Measurements from ENCODE around the gene ADRA1B. TPM values are rescaled to one million over a fixed set of nuclear protein-coding genes. Genes with fewer than 3 reads are reported as not detected.
A peak's percentile ranks its signal among the peaks of the same experiment; 100 is the strongest.

ADRA1B gene
- total RNA-seq, 1 experiment from 2014 or later, result 0.29 TPM

- peak within 1 kb of the TSS; percentile 86 for H3K4me3 ChIP-seq (ENCODE audit: low read length)
- no peaks in the 10 kb centered on the region for H3K9me2 ChIP-seq (replicated peaks; ENCODE audit: low read length)
- H3K79me2 ChIP-seq (ENCODE audit: low read length), result peaks cover 44% of the 10 kb centered on the region
- peak; percentile 99 for DNase-seq
- ATAC-seq, result peak; percentile 94
- intact Hi-C loops (cut with micrococcal nuclease), result loop anchor here (1.0 kb wide), 1 partner anchor 110 kb away; the partner anchor contains the start of gene PWWP2A
- ChIA-PET CTCF (interaction anchor here (2.2 kb wide), 1 partner anchor 13 kb away, joined by 5 read pairs; no protein-coding TSS in a partner anchor), POLR2A (ENCODE audit: unreplicated experiment) (interaction anchor here (1.1 kb wide), 1 partner anchor 8 kb away, joined by 3 read pairs; no protein-coding TSS in a partner anchor)
- peaks cover 16% of the 10 kb centered on the region for H4K20me1 ChIP-seq (ENCODE audit: low read length)
- peak within 1 kb of the TSS; percentile 44 for H3K27ac ChIP-seq (ENCODE audit: low read length)
- TF ChIP-seq CTCF (conservative IDR thresholded peaks at IDR 0.05; ENCODE audit: low read depth, low read length) (no peak), EZH2phosphoT487 (IDR thresholded peaks at IDR 0.05; ENCODE audit: borderline replicate concordance, low read length) (no peak), EZH2 (IDR thresholded peaks at IDR 0.05; ENCODE audit: low read length, unreplicated experiment) (no peak)
- peak within 1 kb of the TSS; percentile 92 for H2AFZ ChIP-seq (ENCODE audit: low read length)
- H3K4me2 ChIP-seq (ENCODE audit: low read length), result peak within 1 kb of the TSS; percentile 94
- H3F3A ChIP-seq (ENCODE audit: low read length, unreplicated experiment), result no peaks in the 10 kb centered on the region
- TSS peak; percentile 79 for BruUV-seq (replicated peaks)
- peak within 1 kb of the TSS; percentile 83 for H3K9ac ChIP-seq (ENCODE audit: low read length)
- H3K9me3 ChIP-seq (ENCODE audit: low read length), result no peaks in the 10 kb centered on the region
- H3K27me3 ChIP-seq (ENCODE audit: low read length), result no peaks in the 10 kb centered on the region
- peaks cover 19% of the 10 kb centered on the region for H3K4me1 ChIP-seq (ENCODE audit: insufficient read depth, low read length)
- H3K36me3 ChIP-seq (ENCODE audit: low read depth, low read length), result peaks cover 23% of the 10 kb centered on the region
Measured at GRCh38 chr5:160008877-160009590, 92.8 kb downstream of the ADRA1B start, which contains the start of gene TTC1. TSS of gene TTC1 (plus strand) at chr5:160009139. CDS start at chr5:160010529, 1,390 bp downstream.

- no peak overlapping the region for H3K27ac ChIP-seq (ENCODE audit: low read length)
- BruUV-seq (replicated peaks), result no TSS peak
- peaks cover 16% of the 10 kb centered on the region for H4K20me1 ChIP-seq (ENCODE audit: low read length)
- intact Hi-C loops (cut with micrococcal nuclease), result loop anchor here (1.0 kb wide), 1 partner anchor 110 kb away; the partner anchor contains the start of gene PWWP2A
- H2AFZ ChIP-seq (ENCODE audit: low read length), result peak overlapping the region; percentile 79
- H3K9ac ChIP-seq (ENCODE audit: low read length), result peak overlapping the region; percentile 83
- H3K27me3 ChIP-seq (ENCODE audit: low read length), result no peaks in the 10 kb centered on the region
- ATAC-seq (peak; percentile 12), DNase-seq (no peak)
- peaks cover 19% of the 10 kb centered on the region for H3K4me1 ChIP-seq (ENCODE audit: insufficient read depth, low read length)
- ChIA-PET POLR2A (ENCODE audit: unreplicated experiment) (interaction anchor here (1.1 kb wide), 1 partner anchor 9 kb away, joined by 3 read pairs; no protein-coding TSS in a partner anchor), CTCF (interaction anchor here (2.2 kb wide), 1 partner anchor 12 kb away, joined by 5 read pairs; no protein-coding TSS in a partner anchor)
- peaks cover 44% of the 10 kb centered on the region for H3K79me2 ChIP-seq (ENCODE audit: low read length)
- H3K4me2 ChIP-seq (ENCODE audit: low read length), result peak overlapping the region; percentile 94
- H3F3A ChIP-seq (ENCODE audit: low read length, unreplicated experiment), result no peaks in the 10 kb centered on the region
- peak overlapping the region; percentile 86 for H3K4me3 ChIP-seq (ENCODE audit: low read length)
- TF ChIP-seq CTCF (conservative IDR thresholded peaks at IDR 0.05; ENCODE audit: low read depth, low read length) (no peak), EZH2 (IDR thresholded peaks at IDR 0.05; ENCODE audit: low read length, unreplicated experiment) (no peak), EZH2phosphoT487 (IDR thresholded peaks at IDR 0.05; ENCODE audit: borderline replicate concordance, low read length) (no peak)
- no peaks in the 10 kb centered on the region for H3K9me2 ChIP-seq (replicated peaks; ENCODE audit: low read length)
- H3K36me3 ChIP-seq (ENCODE audit: low read depth, low read length), result peaks cover 23% of the 10 kb centered on the region
- no peaks in the 10 kb centered on the region for H3K9me3 ChIP-seq (ENCODE audit: low read length)
Measured at GRCh38 chr5:160009591-160009989, 93.3 kb downstream of the ADRA1B start.
